ENCODE data around the gene DPP6.

DNA sequence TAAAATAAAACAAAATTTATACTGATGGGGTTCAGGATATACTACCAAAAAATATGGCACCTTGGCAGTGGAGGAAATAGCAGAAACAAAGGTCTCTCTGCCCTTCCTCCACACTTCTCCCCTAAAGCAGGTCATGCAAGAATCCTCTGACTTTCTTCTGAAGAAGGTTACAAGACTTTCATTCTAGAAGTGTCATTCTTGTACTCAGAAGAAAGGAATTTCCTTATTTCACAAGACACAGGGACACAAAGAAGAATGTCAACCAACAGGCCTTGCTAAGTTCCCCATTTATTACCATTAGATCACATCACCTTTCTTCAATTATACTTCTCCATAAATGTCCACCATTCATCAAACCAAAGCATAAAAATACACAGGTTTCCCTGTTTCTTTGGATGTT is 480.6 kb downstream of the DPP6 start:
- TF ChIP-seq CTCF (IDR thresholded peaks at IDR 0.05) (no peak), POLR2A (IDR thresholded peaks at IDR 0.05) (no peak)

Measured in transverse colon (tissue), 3 donors.